Glutamatergic neuron (in vitro differentiated cells): ENCODE data around the gene MLLT3. TPM values are rescaled to one million over a fixed set of nuclear protein-coding genes. Genes with fewer than 3 reads are reported as not detected.

ENCODE experiments used
- DNase-seq: peaks from one replicate; pipeline ENCODE4 v3.0.0; 2022
- H3K27ac Mint-ChIP-seq: one replicate; pipeline ENCODE4 v1.8.0; 2020; ENCODE audit warnings: mild to moderate bottlenecking, mixed read lengths, inconsistent platforms; ENCODE audit not compliant: unreplicated experiment
- H3K27me3 Mint-ChIP-seq: one replicate; pipeline ENCODE4 v1.8.0; 2020; ENCODE audit warnings: mild to moderate bottlenecking, moderate library complexity, mixed read lengths, inconsistent platforms; ENCODE audit not compliant: unreplicated experiment
- H3K36me3 Mint-ChIP-seq: one replicate; pipeline ENCODE4 v1.8.0; 2020; ENCODE audit warnings: mild to moderate bottlenecking, mixed read lengths, inconsistent platforms; ENCODE audit not compliant: unreplicated experiment
- H3K4me1 Mint-ChIP-seq: one replicate; pipeline ENCODE4 v1.8.0; 2020; ENCODE audit warnings: mild to moderate bottlenecking, low read depth, mixed read lengths, inconsistent platforms; ENCODE audit not compliant: unreplicated experiment
- H3K4me3 Mint-ChIP-seq: one replicate; pipeline ENCODE4 v1.8.0; 2020; ENCODE audit warnings: mild to moderate bottlenecking, mixed read lengths, inconsistent platforms; ENCODE audit not compliant: unreplicated experiment
- H3K9me3 Mint-ChIP-seq: one replicate; pipeline ENCODE4 v1.8.0; 2020; ENCODE audit warnings: mild to moderate bottlenecking, moderate library complexity, mixed read lengths, inconsistent platforms; ENCODE audit not compliant: unreplicated experiment
- CTCF ChIP-seq: fragments of 200-600 bp; sonication (generic); IDR thresholded peaks from one replicate; pipeline ENCODE4 v1.5.0; 2021; ENCODE audit not compliant: partially characterized antibody, unreplicated experiment
- total RNA-seq: library from RNA; stranded (reverse); fragmentation: NEBNext Ultra II Directional; extraction: Animal tissue kit (Norgen Biotek cat#: 25700); gene quantifications from one replicate; pipeline ENCODE4 v1.2.1, GENCODE V29; 2021; ENCODE audit not compliant: unreplicated experiment

Gene MLLT3
- total RNA-seq, 1 donor from 2014 or later = 11.7 TPM

- Mint-ChIP-seq H3K4me3 (no peak overlapping the region), H3K4me1 (peaks cover 13% of the 10 kb centered on the region), H3K9me3 (no peaks in the 10 kb centered on the region), H3K27ac (peak overlapping the region; percentile 13), H3K27me3 (peaks cover 2% of the 10 kb centered on the region), H3K36me3 (no peaks in the 10 kb centered on the region)
- DNase-seq = no peak
- no peak for TF ChIP-seq CTCF
Measured at GRCh38 chr9:20303996-20304395, 318.3 kb downstream of the MLLT3 start.

GRCh38 chr9:20303066-20303465 lies 319.2 kb downstream of the MLLT3 start:
- Mint-ChIP-seq H3K27ac (no peak overlapping the region), H3K4me3 (no peak overlapping the region), H3K27me3 (peaks cover 2% of the 10 kb centered on the region), H3K4me1 (peaks cover 13% of the 10 kb centered on the region), H3K9me3 (no peaks in the 10 kb centered on the region), H3K36me3 (no peaks in the 10 kb centered on the region)
- DNase-seq = no peak
- no peak for TF ChIP-seq CTCF

- peaks cover 2% of the 10 kb centered on the region for H3K27me3 Mint-ChIP-seq
- no peaks in the 10 kb centered on the region for H3K36me3 Mint-ChIP-seq
- no peak overlapping the region for H3K4me3 Mint-ChIP-seq
- DNase-seq = no peak
- TF ChIP-seq CTCF = no peak
- peaks cover 13% of the 10 kb centered on the region for H3K4me1 Mint-ChIP-seq
- no peak overlapping the region for H3K27ac Mint-ChIP-seq
- H3K9me3 Mint-ChIP-seq = no peaks in the 10 kb centered on the region
Measured at GRCh38 chr9:20302197-20302596, 320.1 kb downstream of the MLLT3 start.

GRCh38 chr9:20300430-20301115 lies 321.7 kb downstream of the MLLT3 start:
- no peaks in the 10 kb centered on the region for H3K9me3 Mint-ChIP-seq
- peaks cover 13% of the 10 kb centered on the region for H3K4me1 Mint-ChIP-seq
- H3K36me3 Mint-ChIP-seq = no peaks in the 10 kb centered on the region

More at GRCh38 chr9:20300430-20301115, 321.7 kb downstream of the MLLT3 start:
- Mint-ChIP-seq H3K27ac (no peak overlapping the region), H3K4me3 (no peak overlapping the region), H3K27me3 (no peaks in the 10 kb centered on the region)
- no peak for TF ChIP-seq CTCF
- no peak for DNase-seq
